NCI-H146 treated with DMSO at 0.1 percent for 48 hours (cell line): ENCODE measurements around the gene NID1.

Source experiments
- DNase-seq: peaks from one replicate; lab custom pipeline; 2025; ENCODE audit not compliant: unreplicated experiment; lab: John Stamatoyannopoulos, UW

Gene NID1, protein sequence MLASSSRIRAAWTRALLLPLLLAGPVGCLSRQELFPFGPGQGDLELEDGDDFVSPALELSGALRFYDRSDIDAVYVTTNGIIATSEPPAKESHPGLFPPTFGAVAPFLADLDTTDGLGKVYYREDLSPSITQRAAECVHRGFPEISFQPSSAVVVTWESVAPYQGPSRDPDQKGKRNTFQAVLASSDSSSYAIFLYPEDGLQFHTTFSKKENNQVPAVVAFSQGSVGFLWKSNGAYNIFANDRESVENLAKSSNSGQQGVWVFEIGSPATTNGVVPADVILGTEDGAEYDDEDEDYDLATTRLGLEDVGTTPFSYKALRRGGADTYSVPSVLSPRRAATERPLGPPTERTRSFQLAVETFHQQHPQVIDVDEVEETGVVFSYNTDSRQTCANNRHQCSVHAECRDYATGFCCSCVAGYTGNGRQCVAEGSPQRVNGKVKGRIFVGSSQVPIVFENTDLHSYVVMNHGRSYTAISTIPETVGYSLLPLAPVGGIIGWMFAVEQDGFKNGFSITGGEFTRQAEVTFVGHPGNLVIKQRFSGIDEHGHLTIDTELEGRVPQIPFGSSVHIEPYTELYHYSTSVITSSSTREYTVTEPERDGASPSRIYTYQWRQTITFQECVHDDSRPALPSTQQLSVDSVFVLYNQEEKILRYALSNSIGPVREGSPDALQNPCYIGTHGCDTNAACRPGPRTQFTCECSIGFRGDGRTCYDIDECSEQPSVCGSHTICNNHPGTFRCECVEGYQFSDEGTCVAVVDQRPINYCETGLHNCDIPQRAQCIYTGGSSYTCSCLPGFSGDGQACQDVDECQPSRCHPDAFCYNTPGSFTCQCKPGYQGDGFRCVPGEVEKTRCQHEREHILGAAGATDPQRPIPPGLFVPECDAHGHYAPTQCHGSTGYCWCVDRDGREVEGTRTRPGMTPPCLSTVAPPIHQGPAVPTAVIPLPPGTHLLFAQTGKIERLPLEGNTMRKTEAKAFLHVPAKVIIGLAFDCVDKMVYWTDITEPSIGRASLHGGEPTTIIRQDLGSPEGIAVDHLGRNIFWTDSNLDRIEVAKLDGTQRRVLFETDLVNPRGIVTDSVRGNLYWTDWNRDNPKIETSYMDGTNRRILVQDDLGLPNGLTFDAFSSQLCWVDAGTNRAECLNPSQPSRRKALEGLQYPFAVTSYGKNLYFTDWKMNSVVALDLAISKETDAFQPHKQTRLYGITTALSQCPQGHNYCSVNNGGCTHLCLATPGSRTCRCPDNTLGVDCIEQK

DNA sequence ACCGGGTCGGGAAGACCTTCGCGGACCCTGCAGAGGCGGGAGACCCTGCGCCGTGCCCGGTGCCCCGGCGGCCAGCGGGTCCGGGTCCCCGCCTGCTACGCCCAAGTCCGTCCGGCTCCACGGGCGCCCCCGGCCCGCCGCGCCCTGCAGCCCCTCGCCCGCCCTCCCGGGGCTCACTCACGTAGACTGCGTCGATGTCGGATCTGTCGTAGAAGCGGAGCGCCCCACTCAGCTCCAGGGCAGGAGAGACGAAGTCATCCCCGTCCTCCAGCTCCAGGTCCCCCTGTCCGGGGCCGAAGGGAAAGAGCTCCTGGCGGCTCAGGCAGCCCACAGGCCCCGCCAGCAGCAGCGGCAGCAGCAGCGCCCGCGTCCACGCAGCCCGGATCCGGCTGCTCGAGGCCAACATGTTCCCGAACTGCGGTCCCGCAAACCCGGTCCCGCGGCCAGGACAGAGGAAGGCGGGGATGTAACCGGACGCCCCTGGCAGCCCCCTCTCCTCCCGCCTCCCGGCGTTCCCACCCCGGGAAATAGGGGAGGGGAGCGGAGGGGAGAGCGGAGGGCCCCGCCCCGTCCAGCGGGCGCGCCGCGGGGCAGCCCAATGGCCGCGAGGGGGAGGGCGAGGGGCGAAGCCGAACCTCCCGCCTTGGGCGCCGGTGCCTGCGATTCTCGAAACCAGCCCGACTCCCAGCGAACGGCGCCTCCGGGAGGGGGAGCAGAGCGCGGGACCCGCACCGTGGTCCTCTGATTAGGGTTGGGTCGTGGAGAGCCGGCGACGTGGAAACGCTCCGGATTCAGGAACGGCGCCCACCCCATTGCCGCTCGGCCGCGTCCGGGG, at the start of gene NID1:
Gene NID1, minus strand, starts transcription at position 417 of the 835 bp plus-strand sequence. Its CDS starts 11 bp downstream, at position 406.
- peak; percentile 27 for DNase-seq

- no peak for DNase-seq
These were observed 49.3 kb upstream of the NID1 start for GRCh38 chr1:236114076-236114747.

DNA sequence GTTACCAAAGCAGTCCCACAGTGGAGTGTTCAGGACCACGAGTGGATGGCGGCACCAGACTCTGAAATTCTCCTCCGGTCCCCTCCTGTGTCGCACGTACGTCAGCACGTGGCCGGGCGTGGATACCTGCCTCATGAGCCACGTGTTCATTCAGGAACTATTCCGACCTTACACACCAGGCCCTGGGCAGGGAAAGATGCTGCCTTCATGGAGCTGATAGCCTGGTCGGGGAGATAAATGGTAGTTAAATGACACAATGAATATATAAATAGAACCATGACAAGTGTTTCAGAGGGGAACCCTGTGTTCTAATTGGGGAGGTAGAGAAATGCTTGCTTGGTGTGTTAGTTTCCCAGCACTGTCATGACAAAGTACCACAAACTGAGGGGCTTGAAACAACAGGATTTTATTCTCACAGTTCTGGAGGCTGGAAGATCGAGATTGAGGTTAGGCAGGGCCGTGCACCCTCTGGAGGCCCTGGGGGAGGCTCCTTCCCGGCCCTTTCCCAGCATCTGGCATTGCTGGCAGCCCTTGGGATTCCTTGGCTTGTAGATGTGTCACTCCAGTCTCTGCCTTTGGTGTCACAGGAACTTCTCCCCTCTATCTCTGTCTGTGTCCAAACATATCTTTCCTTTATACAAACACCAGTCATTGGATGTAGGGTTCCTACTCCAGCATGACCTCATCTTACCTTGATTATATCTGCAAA, 48.6 kb upstream of the NID1 start:
- DNase-seq, result no peak

- DNase-seq, result no peak
These were observed 47.4 kb upstream of the NID1 start for GRCh38 chr1:236112332-236112627.

GRCh38 chr1:236111527-236112331, 46.8 kb upstream of the NID1 start:
- DNase-seq, result no peak

- no peak for DNase-seq
These were observed 45.2 kb upstream of the NID1 start for GRCh38 chr1:236110137-236110536.

DNA sequence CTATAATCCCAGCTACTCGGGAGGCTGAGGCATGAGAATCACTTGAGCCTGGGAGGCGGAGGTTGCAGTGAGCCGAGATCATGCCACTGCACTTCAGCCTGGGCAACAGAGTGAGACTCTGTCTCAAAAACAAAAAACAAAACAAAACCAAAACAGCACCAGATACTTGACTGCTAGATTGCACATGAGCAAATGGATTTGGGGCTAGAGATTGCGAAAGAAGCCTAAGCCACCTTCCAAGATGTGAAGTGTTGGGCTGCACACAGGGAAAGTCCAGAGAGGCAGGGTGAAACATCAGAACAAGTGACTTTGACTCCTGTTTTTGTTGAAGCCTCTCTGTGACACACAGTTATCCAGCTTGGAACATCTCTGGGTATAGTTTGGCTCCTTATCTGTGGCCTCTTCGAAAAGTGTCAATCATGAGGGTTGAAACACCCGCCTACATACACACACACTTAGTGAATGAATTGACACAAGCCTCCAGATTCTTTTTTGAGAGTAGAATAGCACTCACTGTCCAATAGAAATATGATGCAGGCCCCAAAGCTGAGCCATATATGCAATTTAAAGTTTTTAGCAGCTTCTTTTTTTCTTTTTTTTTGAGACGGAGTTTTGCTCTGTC, 43.2 kb upstream of the NID1 start:
- no peak for DNase-seq

- no peak for DNase-seq
These were observed 42.4 kb upstream of the NID1 start for GRCh38 chr1:236107121-236107907.

DNA sequence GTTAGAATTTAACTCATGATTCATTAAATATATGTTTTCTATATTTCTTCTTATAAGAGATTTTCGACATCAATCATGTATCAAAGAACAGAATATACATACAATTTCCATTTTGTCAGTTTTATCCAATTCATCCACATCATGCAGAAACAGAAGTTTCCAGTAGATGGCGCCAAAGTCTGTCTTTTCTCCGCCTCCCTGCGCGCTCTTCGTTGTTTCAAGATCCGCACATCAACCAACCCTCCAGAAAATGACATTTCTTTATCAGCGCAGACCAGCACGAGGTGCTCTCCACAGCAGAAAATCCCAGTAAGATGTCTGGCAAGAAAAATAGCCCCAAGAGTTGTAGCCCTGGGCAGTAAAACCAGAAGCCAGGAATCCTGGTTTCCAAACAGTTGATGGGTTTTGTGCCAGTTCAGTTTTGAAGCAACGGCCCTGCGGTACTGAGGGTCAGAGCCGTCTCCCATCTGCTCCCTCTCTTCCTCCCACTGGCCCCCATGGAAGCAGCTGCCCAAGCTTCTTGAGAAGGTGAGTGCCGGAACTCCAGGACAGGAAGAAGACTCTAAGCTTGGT, 38.8 kb upstream of the NID1 start:
- peak; percentile 15 for DNase-seq

DNA sequence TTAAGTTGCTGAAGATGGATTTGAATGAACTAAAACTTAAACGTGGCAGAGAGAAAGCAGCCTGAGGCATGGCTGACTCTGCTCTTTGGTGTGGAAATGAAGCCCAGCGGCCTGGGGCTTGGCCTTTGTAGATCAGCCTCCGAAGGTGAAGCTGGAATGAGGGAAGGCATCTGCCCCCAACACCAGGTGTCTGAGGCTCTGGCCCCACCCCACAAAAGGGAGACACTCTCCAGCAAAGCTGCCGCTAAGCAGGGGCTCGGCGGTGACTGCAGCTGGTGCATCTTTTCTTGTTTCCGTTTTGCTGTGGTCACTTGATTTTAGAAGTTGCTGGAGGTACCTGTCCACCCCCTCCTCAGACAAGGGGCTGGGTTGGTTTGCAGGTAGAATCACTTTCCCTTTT, 38.2 kb upstream of the NID1 start:
- DNase-seq, result no peak

DNA sequence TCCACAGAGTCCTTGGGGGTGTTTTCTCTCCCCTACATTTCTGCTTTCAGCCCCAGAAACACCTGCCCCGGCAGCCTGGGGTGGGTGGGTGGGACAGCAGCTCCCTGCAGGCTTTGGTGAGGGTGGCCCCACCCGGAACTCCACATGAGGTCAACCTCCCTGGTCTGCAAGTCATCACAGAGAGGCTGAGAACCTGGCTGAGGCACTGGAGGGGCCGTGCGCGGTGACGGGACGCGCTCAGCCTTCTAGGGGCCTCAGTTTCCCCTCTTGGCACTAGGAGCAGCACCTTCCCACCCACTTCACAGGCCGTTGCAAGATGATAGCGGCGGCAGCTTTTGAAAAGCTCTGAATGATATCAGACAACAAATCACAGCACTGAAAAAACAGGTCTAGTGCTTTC, 37.7 kb upstream of the NID1 start:
- DNase-seq, result no peak

DNA sequence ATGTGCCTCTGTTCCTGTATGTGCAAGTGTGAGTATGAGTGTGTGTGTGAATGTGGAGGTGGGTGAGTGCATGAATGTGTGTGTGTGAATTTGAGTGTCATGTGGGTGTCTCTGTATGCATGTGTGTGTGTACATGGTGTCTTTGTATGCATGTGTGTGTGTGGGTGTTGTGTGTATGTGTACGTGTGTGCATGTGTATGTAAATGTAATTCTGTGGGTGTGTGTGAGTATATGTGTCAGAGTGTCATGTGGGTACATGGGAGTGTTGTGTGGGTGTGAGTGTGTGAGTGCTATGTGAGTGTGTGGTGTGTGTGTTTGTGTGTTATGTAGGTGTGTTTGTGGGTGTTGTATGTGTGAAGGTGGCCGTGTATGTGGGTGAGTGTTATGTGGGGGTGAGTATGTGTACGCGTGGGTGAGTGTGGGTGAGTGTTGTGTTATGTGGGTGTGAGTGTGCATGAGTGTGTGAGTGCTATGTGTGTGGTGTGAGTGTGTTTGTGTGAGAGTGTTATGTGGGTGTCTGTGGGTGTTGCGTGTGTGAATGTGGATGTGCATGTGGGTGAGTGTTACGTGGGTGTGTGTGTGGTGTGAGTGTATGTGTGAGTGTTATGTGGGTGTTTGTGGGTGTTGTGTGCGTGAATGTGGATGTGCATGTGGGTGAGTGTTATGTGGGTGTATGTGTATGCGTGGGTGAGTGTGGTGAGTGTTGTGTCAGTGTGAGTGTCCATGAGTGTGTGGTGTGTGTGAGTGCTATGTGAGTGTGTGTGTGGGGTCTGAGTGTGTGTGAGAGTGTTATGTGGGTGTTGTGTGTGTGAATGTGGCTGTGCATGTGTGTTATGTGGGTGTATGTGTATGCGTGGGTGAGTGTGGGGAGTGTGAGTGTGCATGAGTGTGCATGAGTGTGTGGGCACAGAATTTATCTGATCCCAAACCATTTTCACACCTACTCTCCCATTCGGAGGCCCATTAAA, 36.6 kb upstream of the NID1 start:
- no peak for DNase-seq

DNA sequence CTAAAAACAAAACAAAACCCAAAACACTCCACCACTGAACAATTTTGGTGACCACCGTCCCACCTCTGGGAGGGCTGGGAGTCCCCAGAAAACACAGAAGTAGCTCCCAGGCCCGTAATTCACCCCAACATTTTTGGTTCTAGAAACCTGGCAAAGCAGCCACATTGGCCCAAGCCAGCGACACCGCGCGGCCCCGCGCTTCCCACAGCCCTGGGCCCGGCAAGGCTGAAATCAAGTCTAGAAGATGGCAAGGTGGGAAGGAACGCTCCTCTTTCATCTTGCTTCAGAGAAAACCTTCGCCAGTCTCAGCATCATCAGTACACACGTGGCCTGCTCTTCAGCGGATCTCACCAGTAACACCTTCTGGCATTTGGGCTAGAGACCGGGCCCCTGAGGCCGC, 35.9 kb upstream of the NID1 start:
- DNase-seq, result no peak

- no peak for DNase-seq
These were observed 34.6 kb upstream of the NID1 start for GRCh38 chr1:236099355-236099974.

DNA sequence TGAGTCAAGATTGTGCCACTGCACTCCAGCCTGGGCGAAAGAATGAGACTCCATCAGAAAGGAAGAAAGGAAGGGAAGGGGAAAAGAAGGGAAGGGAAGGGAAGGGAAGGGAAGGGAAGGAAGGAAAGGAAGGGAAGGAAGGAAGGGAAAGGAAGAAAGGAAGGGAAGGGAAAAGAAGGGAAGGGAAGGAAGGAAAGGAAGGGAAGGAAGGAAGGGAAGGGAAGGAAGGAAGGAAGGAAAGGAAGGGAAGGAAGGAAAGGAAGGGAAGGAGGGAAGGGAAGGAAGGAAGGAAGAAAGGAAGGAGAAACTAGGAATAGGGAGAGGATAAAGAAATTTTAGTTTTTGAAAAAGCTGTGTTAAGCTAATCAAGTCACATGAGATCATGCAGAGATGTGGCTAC, 33.4 kb upstream of the NID1 start:
- no peak for DNase-seq
